HG03045 (cell line): Measurements from ENCODE around the gene NDUFB3.
"Not testable (repeated sequence)": the region's sequence is repeated elsewhere in the genome, so short reads cannot be mapped to it uniquely, and the experiment has no call there.

Experiments used
- ATAC-seq: cut with Tn5 transposase; IDR thresholded peaks from one replicate; pipeline ENCODE4 v1.9.1; 2021; ENCODE audit warnings: mild to moderate bottlenecking, moderate library complexity; ENCODE audit not compliant: unreplicated experiment

NDUFB3 gene

DNA sequence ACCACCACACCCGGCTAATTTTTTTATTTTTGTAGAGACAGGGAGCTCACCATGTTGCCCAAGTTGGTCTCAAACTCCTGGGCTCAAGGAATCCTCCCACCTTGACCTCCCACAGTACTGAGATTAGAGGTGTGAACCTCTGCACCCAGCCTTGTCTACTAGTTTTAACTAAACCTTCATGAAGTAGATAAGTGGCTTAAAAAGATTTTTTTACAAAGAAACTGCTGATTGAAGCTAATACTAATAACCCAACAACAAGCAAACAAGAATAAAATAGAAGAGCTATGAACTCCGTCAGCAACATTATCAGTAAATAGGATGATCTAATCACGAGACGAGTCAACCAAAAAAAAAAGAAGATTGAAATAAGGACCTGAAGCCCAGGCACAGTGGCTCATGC lies 18.8 kb downstream of the NDUFB3 start:
- no peak for ATAC-seq

DNA sequence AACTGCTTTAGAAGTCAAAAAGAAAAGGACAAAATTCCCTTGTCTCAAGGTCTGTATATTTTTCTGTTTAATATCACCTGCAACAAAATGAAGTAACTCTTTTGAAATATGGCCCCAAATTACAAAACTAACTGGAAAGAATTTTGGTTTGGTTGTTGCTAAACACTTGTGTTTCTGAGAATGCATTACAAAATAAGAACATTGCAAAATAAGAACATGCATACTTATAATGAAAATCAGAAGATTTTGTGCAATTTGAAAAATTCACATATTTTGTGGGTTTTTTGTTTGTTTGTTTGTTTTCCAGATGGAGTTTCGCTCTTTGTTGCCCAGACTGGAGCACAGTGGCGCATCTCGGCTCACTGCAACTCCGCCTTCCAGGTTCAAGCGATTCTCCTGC lies 21.8 kb downstream of the NDUFB3 start:
- no peak for ATAC-seq

DNA sequence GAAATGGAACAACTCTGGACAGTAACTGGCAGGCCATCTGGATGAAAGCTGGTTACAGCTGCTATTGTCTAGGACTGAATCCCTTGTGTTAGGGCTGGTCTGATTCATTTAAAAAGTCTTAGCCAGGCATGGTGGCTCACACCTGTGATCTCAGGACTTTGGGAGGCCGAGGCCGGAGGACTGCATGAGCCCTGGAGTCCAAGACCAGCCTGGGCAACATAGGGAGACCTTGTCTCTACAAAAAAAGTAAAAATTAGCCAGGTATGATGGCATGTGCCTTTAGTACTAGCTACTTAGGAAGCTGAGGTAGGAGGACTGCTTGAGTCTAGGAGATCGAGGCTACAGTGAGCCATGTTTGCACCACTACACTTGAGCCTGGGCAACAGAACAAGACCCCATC lies 28.7 kb downstream of the NDUFB3 start:
- ATAC-seq: no peak

DNA sequence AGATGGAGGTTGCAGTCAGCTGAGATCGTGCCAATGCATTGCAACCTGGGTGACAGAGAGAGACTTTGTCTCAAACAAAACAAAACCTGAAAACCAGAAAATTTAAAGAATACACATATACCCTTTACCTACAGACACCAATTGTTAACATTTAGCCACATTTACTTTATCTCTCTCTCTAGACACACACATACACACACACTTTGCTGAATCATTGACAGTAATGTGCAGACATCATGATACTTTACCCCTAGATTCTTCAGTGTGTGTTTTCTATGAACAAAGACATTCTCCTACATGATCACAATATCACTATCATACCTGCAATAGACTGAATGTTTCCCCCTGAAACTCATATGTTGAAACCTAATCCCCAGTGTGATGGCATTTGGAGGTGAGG lies 34.0 kb downstream of the NDUFB3 start:
- no peak for ATAC-seq

DNA sequence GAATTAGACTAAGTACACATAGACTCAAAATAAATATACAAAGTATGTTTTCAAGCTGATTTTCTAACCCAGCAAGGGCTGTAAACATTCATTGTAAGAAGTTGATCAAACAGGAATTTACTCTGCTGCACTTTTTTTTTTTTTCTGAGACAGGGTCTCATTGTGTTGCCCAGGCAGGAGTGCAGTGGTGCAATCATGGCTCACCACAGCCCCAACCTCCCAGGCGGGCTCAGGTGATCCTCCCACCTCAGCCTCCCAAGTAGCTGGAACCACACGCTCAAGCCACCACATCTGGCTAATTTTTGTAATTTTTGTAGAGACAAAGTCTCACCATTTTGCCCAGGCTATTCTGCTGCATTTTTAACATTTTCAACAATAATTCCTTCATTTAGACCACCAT lies 35.8 kb downstream of the NDUFB3 start:
- ATAC-seq: no peak

DNA sequence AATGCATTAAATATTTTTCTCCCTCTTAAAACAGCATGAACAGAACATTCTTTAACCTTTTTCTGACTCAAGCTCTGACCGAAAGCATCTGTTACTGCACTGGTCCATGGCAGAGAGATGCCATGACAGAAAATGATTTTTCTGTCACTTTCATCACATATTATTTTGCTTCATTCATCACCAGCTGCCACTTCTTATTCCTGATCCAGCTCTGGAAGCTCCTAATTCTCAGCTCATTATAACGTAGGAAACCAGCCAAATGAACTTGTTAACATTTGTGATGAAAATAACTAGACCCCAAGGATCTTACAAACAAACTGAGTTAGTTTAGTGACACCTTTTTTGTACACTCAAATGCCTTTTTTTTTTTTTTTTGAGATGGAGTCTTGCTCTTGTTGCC lies 36.5 kb downstream of the NDUFB3 start:
- ATAC-seq: no peak

DNA sequence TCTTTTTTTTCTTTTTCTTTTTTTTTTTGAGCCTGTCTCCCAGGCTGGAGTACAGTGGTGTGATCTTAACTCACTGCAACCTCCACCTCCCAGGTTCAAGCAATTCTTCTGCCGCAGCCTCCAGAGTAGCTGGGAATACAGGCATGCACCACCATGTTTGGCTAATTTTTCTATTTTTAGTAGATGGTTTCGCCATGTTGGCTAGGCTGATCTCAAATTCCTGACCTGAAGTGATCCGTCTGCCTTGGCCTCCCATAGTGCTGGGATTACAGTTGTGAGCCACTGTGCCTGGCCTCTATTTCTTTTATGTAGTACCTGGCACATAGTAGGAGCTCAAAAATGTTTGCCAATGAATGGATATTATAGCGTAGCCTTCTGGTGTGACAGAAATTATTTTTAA lies 37.4 kb downstream of the NDUFB3 start:
- ATAC-seq: no peak

DNA sequence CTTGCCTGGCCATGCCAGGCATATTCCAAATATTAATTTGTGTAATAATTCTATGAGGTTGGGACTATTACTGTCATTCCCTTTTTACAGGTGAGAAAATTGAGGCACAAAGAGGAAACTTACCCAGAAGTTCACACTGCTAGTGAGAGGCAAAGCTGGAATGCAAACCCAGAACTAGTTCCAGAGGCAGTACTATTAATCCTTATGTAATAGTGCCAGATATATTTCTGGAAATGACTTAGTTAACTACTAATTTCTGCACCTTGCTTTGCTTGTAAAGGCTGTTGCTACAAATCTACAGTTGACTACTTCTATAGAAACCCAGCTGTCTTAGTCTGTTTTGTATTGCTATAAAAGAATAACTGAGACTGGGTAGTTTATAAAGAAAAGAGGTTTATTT lies 38.8 kb downstream of the NDUFB3 start:
- no peak for ATAC-seq

DNA sequence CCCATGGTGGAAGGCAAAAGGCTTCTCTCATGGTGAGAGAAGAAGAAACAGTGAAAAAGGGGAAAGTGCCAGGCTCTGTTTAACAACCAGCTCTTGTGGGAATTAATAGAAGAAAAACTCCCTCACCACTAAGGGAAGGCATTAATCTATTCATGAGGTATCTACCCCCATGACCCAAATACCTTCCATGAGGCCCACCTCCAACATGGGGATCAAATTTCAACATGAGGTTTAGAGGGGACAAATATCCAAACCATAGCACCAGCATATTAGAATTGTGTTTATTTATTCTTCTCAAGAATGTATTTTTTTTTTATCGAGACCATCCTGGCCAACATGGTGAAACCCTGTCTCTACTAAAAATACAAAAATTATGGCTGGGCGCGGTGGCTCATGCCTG lies 39.3 kb downstream of the NDUFB3 start:
- ATAC-seq: no peak

DNA sequence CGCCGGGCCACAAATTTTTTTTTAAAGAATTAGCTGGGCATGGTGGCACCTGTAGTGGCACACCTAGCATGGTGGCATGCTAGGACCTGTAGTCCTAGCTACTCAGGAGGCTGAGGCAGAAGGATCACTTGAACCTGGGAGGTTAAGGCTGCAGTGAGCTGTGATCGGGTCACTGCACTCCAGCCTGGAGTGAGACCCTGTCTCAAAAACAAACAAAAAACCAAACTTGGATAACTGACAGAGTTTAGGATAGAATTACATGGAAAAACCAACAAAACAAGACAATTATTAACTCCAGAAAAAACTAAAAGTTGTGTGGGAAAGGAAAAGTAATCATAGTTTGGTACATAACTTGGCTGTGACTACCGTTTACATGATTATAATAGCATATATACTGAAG lies 42.5 kb downstream of the NDUFB3 start:
- no peak for ATAC-seq

DNA sequence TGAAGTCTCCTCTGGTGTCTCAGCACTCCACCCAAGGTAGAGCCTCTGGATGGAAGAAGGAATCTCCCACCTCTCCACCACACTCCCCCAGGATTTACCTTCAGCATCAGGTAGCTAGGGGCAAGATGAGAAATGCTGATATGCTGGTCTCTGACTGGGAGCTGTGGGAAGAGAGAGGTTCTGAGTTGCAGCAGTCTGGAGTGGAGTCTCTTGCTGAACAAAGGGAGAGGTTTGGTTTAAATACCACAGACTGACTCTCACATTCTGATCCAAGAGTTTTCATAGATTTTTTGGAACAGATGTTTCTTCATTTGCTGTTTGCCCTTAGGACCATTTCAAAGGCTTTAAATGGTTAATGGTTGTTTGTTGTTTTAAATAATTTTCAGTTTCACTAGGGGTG lies 43.0 kb downstream of the NDUFB3 start:
- no peak for ATAC-seq

DNA sequence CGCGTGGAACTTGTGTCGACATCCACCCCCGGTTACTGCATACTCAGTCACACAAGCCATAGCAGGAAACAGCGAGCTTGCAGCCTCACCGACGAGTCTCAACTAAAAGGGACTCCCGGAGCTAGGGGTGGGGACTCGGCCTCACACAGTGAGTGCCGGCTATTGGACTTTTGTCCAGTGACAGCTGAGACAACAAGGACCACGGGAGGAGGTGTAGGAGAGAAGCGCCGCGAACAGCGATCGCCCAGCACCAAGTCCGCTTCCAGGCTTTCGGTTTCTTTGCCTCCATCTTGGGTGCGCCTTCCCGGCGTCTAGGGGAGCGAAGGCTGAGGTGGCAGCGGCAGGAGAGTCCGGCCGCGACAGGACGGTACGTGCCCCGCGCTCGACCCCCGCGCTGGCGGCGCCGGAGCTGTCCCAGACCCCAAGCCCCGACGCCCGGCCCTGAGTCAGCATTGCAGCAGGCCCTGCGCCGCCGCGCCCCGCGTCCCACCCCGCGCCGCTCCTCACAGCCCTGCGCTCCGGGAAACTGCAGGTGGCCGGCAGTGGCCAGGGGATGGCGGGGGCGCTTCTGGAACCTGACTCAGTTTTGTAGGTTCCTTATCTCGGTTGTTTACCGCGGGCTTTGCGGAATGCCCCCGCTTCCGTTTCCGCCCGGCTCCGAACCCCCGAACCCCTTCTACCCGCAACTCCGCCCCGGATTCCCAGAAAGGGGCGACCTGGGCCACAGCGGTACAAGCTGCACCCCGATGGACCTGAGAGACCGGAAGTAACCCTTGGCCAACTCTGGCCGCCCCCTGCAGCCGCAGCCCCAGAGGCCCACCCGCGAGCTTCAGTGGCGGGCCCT lies 44.5 kb downstream of the NDUFB3 start, which contains the start of gene CFLAR:
TSS of gene CFLAR (plus strand) at position 50 of the 844 bp plus-strand sequence. CDS start 13,702 bp downstream, outside the sequence.
- peak; percentile 41 for ATAC-seq

DNA sequence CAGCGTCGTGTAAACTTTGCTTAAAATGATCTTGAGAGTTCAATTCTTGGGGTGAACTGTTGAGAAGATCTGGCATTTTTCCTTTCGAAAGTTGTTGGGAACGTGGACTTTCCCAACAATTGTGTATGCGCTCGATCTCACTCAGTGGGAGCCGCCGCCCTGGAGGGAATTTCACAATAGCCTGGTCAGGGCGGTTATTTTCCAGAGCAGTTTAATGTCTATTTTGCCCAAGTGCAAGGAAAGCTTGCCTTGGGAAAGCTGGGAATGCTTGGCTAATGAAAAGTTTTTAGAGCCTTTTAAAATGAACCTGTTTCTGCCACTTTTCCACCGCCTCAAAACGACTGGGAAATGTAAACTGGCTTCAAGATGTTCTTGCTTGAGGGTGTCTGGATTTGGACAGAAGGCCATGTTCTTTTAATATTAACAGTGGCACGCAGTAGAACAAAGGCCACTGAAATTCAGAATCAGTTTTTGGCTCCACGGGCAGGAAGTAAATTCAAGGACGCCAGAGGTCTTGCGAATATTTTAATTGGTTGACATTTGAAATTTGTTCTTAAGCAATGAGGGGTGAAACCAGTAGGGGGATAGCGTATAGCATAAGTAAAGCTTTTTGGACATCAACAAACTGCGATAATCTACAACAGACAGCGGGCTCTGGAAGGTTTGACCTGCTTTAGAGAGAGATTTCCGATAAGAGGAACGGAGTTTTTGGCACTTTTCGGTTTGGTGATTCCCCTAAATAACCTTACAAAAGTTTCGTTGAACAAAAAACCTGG lies 45.3 kb downstream of the NDUFB3 start:
- no peak for ATAC-seq

DNA sequence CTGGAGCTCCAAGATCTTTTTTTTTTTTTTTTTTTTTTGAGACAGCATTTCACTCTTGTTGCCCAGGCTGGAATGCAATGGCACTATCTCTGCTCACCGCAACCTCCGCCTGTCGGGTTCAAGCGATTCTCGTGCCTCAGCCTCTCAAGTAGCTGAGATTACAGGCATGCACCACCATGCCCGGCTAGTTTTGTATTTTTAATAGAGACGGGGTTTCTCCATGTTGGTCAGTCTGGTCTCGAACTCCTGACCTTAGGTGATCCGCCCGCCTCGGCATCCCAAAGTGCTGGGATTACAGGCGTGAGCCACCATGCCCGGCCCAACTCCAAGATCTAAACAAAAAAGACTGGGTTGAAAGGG lies 45.9 kb downstream of the NDUFB3 start:
- not testable (repeated sequence) for ATAC-seq

DNA sequence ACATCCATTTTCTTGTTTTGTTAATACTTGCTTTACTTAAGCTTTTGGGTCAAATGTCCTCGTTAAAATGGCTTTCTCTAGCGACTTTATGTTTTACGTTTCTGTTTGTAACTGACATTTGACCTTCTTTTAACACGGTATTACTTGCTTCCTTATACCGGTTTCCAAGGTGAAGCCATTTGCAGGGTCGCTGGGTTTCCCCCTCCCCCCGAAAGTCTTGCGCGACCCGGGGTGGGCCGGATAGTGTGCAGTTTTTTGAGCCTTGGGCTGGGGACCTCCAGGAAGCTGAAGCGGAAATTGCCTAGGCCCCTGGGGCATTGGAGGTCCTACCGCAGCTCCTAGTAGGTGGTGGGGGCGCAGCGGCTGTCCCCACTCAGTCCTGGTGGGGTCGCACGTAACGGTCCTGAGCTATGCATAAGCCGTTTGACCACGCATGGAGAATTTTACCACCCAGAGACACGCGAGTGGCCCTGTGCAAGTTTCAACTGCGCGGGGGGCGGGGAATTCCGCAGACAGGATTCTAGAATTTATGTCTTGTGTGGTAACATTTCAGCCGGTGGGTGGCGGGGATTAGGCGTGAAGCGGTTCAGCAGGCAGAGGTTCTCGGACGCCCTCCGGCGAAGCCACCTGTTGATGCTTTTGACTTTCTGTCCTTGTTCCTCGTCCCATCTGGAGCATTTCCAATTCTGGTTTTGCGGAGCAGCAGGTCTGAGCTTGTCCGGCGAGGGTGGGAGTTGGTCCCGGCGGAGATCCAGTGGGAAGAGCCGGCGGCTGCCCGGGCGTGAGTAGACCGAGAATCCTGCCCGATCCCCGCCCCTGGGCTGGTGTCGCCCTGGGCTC lies 46.5 kb downstream of the NDUFB3 start:
- peak; percentile 50 for ATAC-seq

DNA sequence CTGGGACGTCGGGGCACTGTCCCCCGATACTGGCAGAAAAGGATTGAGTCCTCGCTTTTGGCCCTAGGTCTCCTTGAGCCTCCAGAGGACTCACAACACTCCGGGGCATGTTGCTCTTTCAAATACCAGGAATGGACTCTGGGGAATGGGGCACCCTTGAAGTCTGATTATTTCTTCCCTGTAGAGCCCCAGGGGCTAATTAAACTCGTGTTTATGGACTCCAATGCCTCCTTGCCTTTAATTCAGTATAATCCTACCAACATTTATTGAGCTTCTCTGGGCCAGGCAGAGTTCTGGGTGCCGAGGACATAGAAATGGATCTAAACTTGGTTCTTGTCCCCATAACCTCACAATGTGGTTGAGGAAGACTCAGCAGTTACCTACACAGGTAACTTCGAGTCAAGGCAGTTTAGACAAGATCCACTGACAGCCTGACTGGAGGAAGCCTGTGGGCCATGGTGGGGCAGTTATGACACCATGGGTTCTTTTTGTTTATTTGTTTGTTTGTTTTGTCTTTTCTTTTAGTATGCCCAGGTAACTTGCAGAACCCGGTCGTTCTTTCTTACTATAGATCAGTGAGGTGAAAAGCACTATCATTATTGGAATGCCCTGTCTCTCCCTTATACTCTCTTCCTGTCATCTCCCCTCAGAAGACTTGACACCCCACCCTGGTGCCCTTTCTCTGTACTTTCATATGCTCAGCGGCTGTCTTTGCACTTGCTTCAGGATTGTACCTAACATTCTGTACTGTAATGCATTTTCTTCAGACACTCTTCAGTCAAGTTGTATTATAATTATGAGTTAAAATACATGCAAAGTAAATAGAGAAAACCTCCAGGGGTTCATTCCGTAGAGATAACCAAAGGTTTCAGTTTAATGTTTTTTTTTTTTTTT lies 47.4 kb downstream of the NDUFB3 start:
- no peak for ATAC-seq

DNA sequence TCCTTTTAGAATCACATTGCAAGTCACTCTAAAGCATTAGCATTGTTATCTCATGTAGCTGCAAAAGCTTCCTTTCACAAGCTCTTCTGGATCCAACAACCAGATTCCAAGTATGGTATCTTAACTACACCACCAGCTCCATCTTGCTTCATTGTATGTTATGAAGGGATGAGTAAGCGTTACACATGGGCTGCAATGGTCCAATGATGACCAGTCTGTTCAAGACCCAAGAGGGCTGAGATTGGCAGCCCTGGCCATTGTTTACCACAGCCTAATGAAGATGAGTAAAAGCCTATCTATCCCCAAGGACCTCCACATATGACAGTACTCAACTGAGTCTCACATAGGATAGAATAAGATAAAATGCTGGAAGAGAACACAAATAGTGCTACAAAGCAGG lies 50.5 kb downstream of the NDUFB3 start:
- ATAC-seq: no peak

DNA sequence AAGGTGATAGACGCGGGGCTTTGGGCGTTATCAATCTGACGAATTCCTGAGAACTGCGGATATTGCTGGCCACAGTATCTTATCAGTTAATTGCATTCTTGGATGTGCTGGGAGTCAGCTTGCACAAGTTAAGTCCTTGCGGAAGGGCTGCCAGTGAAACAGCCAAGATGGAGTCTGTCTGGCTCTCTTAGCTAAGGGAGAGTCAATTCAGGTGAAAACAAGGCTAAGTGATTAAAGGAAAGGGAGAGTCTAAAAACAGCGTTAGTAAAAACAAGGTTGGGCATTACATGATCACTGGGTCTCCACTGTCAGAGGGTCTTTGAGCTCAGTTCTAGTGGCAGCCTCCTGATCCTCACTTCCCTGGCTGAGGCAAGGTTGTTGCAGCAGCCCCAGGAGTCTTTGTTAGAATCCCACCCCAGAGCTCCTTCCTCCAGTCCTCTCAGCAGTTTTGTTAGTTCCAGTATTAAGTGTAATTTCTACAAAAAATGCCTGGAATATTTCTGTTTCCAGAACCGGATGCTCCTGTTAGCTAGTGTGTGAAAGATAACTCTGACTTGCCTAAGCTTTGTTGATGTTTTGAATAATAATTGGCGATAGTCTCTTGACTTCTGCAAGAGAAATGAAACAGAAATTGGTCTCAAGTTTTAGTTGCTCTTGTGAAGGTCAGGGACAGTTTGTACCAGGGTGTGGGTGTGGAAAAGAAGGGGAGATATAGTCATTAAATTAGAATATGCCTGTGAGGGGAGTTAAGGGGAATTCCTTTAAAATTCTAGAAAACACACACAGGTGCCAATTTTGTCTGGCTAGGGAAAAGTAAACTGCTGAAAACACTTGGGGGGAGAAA lies 54.7 kb downstream of the NDUFB3 start:
- ATAC-seq: peak; percentile 8

DNA sequence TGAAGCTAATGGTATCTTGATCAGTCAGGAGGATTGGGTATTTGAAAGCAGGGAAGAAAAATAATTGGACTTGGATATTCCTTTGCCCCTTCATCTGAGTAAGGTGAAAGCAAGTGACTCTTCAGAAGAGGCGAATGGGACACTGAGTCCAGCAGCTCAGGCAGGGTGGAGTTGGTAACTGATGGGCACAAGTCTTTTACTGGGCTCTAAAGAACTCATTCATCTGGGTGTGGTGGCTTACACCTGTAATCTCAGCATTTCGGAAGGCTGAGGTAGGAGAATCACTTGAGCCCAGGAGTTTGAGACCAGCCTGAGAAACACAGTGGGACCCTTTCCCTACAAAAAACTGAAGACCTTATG lies 55.3 kb downstream of the NDUFB3 start:
- no peak for ATAC-seq

DNA sequence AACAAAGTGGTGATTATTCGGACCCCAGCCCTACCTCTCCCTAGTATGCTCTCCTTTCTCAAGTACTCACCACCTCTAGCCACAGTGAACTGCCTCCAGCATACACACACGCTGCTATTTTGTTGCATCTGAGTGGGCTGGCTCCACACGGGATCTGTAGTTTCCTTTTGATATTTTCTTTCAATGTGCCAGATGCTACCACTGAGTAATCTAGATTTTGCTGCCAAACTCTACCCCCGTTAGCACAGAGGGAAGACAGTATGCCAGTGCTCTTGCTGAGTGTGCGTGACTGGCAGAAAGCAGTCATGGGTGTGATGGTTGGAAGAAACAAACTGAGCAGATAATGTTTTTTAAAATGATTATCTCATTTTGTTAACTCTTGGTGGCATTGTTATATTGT lies 55.8 kb downstream of the NDUFB3 start:
- ATAC-seq: no peak
